T-helper 9 cell (primary cell): ENCODE measurements around the gene UBA7.
"Not testable (repeated sequence)": the region's sequence is repeated elsewhere in the genome, so short reads cannot be mapped to it uniquely, and the experiment has no call there.

ENCODE experiments used
- DNase-seq: peaks from one replicate; pipeline ENCODE4 v3.0.0-alpha.2; 2020
- total RNA-seq, 2 donors: gene quantifications; one replicate each; lab custom pipeline; 2026; lab: John Stamatoyannopoulos, UW

UBA7 gene, protein sequence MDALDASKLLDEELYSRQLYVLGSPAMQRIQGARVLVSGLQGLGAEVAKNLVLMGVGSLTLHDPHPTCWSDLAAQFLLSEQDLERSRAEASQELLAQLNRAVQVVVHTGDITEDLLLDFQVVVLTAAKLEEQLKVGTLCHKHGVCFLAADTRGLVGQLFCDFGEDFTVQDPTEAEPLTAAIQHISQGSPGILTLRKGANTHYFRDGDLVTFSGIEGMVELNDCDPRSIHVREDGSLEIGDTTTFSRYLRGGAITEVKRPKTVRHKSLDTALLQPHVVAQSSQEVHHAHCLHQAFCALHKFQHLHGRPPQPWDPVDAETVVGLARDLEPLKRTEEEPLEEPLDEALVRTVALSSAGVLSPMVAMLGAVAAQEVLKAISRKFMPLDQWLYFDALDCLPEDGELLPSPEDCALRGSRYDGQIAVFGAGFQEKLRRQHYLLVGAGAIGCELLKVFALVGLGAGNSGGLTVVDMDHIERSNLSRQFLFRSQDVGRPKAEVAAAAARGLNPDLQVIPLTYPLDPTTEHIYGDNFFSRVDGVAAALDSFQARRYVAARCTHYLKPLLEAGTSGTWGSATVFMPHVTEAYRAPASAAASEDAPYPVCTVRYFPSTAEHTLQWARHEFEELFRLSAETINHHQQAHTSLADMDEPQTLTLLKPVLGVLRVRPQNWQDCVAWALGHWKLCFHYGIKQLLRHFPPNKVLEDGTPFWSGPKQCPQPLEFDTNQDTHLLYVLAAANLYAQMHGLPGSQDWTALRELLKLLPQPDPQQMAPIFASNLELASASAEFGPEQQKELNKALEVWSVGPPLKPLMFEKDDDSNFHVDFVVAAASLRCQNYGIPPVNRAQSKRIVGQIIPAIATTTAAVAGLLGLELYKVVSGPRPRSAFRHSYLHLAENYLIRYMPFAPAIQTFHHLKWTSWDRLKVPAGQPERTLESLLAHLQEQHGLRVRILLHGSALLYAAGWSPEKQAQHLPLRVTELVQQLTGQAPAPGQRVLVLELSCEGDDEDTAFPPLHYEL
- total RNA-seq = 128 to 152 reads per million in 2 donors

GRCh38 chr3:49813497-49814174 is at the start of gene UBA7:
Gene UBA7 (minus strand): TSS chr3:49813953. CDS start chr3:49813787, 166 bp downstream.
- DNase-seq = no peak

DNA sequence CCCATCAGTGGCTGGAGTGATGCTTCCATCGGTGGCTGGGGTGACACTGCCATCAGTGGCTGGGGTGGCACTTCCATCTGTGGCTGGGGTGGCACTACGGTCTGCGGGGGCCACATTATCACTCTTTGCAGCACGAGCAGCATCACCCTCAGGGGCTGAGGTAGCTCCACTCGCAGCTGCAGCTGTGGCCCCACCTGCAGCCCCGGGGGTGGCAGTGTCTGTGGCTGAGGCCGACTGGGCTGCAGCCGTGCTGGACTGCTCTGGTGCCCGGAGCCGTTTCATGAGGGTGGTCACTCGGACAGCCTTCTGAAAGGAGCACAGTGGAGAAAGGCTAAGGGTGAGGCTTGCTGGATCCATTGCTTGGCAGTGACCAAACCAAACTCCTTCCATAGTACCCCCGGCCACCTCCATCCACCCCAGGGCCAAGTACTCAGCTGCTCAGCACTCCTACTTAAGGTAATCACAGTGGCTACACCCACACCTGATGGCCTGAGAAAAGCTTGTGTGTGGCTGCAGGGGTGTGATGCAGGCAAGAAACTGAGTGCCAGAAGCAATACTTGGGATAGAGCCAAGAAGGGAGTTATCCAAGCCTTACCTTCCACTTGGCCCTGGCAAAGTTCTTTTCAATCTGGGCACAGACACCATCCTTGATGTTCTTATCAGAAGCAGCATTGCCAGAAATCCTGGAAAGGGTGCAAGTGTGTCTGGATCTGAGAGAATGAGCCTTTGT is 46.0 kb upstream of the UBA7 start:
- DNase-seq = no peak

DNA sequence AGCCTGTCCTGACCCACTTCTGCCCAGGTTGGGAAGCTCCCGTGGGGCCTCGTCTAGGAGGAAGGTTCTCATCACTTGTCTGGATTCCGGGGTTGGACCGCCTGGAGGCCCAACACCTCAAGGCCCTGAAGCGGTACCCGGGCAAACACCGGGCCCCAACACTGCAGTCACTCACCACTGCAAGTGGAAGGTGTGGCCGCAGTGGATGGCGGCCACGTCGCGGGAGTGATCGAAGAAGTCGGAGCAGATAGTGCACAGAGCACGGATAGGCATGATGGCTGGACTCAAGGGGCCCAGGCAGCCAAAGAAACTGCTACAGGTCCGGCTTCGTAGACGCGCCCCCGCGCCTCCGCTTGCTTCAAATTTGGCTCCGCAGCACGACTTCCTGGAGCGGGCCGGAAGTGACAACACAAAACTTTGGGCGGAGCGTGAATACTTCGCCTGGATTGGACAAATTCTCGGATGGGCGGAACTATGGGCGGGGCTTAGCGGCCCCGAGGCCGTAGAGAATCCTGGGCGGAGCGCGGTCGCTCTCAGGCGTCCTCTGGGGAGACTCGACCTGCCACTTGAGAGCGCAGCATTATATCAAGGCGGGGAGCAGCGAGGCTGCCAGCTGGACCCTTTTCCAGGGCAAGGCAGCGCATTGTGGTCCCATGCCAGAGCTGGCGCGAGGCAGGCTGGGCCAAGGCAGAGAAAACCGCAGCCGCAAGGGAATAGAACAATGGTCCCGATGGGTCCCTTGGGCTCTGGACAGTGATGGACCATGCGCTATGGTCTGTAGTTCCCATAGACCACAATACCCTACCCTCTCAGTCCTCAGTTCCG is 42.6 kb upstream of the UBA7 start, which contains the start of gene TRAIP:
Gene TRAIP, minus strand, starts transcription at position 384 of the 825 bp plus-strand sequence. Its CDS starts 111 bp downstream, at position 273.
- DNase-seq = peak; percentile 93

GRCh38 chr3:49855662-49856061 is 41.9 kb upstream of the UBA7 start:
- no peak for DNase-seq

DNA sequence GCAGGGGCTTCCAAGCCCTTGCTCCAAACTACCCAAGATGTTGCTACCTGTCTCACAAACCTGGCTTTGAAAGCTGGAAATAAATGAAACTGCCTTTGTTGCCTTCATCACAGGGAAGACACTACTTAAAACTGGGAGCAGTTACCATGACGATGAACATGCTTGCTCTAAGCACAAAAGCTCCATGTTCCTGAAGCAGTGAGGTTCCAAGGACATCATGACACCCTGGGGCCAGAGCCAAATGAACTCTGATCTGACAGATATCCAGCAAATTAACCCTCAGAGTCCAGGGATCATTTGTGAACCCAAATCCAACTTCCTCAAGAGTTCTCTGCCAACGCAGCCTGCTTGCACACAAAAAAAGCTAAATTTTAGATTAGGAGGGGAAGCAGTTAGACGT is 31.9 kb upstream of the UBA7 start:
- DNase-seq = no peak

DNA sequence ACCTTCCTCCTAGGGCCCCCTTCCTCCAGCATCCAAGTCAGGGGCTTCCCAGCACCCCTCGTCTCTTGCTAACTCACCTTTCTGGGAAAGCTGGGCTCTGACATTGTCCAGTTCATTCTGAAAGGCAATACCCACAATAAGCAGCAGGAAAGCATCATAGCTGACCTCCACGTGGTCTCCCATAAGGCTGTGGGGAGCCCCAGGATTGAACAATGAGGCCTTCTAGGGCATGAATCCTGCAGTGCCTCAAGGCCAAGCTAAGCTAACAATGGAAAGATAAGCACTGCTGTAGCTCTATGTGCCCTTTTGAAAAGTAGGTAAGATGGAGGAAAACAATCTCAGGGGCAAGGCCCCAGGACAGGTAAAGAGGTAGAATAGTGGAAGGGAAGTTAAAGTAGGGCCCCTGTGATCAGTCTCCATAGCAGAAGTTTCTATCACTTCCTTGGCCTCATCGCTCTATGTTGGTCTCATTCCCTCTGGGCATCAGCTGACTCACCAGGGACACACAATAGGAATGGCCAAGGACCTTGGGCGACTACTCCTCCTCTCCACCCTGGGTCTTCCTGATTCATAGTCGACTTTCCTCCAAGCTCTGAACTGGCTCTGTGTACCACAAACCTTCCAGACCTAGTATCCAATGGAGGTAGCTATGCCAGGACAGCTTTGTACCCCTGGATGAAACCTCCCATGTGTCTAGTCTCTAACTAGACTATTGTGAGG is 30.9 kb upstream of the UBA7 start:
- DNase-seq = no peak

DNA sequence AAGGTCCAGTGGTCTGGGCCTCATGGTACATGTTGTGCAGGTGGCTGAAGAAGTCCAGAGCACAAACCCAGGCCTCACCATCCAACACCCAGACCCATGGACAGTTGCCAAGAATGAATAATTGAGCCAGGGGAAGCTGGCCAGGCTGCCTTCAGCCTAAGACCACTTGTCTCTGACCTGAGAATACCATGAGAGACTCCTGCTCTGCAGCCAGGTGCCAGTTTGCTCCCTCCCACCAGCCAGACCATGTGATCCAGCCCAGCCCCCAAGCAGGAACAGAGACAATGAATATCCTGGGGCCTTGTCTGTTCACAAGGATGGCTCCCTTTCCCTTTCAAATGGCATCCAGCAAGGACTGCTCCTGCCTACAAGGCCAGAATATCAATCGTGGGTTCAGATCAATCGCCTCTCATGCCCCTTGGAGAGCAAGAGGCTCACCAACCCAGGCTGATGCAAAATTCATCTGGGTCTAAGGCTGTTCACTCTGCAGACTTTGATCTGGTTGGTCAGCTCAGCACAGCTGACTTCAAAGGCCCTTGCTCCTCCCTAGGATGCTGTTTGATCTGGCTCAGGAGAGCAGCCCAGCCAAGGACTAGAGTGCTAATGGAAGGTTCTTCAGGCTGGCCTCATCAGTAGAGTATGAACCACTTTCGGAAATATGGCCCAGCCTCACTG is 29.2 kb upstream of the UBA7 start:
- DNase-seq = no peak

GRCh38 chr3:49841806-49842205 is 28.1 kb upstream of the UBA7 start:
- no peak for DNase-seq

GRCh38 chr3:49841126-49841696 is 27.5 kb upstream of the UBA7 start:
- DNase-seq = no peak

DNA sequence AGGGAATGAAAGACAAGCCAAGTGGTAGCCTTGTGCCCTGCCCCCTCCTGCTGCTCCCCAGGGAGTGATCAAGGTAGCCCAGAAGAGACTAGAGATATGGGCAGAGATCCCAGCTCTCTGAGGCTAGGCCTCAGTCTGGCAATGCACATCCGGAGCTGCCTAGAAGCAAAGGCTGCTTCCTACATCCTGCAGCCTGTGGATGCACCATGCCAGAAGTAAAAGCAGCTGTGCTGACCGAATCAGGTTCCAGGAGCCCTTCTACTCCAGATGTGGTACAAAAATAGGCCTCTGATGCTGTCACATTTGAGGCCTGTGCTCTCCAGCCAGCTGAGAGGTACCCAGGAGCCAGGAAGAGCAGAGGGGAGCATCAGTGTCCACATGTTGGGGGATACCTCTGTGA is 26.6 kb upstream of the UBA7 start:
- DNase-seq = no peak

- peak; percentile 73 for DNase-seq
Measured at GRCh38 chr3:49839193-49839809, 25.5 kb upstream of the UBA7 start.

DNA sequence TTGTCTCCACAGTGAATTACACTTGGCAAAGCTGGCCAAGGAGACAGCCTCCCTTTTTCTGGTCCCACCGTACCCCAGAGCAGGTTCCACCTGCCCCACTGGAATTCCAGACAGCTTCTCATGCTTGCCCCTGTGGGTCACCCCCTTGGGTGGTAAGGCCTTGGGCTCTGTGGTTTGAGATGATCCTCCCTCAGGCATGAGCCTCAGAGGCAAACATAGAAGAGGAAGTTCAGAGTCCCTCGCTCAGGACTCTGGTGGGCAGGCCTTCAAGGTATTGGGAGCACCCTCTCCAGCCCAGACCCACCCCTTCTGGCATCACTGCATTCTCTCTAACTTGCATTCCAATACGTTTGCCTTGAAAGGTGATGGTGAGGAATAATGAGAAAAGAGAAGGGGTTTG is 17.6 kb upstream of the UBA7 start:
- DNase-seq = no peak

DNA sequence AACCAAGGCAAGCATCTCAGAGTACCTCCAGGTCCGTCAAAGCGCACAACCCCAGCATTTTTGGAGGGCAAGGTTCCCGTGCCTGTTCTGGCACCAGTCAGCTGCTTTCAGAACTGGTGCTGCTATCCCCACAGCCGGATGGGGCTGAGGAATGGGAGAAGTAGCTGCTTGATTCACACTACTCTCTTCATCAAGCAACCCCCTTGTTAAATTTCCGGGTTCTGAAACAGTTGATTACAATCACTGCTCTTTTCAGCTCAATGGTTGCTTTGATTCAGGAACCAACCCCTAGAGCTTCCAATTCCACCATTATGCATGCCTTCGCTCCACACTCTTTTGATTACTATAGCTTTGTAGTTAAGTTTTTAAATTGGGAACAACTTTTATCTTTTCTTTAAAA is 12.3 kb upstream of the UBA7 start:
- no peak for DNase-seq

GRCh38 chr3:49823131-49823530 is 9.4 kb upstream of the UBA7 start:
- DNase-seq = not testable (repeated sequence)

GRCh38 chr3:49812916-49813496 is 747 bp downstream of the UBA7 start:
- DNase-seq = no peak

DNA sequence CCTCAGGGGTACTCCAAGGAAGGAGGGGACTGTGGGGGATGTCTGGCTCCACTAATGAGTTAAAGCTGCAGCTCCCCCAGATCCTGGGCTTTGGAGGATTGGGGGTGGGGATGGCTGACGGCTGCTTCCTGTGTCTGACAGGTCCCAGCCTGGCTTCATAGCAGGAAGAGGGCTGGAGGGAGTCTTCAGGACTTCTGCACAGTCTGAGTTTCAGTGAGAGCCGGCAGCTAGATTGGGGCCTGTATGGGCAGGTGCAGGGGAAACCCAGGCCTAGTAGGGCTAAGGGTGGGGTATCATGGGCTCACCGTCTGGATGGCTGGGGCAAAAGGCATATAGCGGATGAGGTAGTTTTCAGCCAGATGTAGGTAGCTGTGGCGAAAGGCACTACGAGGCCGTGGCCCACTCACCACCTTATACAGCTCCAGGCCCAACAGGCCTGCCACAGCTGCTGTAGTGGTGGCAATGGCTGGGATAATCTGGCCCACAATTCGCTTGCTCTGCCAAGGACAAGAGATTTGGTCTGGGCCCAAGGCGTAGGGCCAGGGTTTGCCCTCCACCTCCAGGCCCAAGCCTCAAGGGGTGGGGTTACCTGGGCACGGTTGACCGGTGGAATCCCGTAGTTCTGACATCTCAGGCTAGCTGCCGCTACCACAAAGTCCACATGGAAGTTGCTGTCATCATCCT is 6.2 kb downstream of the UBA7 start:
- DNase-seq = no peak

DNA sequence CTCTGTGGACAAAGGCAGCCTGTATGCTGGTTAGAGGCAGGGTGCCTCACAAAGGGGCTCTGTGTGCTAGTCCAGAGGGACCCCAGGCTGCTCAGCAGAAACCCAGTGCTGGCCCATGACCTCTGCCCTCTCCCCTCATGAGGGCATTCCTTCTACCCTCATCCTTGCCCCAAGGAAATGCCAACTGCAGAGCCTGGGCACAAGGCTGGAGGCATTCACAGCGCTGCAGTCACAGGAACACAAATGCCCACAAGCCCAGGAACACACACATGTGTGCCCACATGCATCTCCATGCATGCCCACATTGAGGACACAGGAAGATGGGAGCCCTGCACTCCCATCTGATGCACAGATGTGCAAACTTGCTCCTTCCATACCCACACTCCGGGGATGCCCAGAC is 6.9 kb downstream of the UBA7 start:
- DNase-seq = no peak
